Brain pericyte (primary cell): Measurements from ENCODE around the gene KNL1.
"Not testable (repeated sequence)": the region's sequence is repeated elsewhere in the genome, so short reads cannot be mapped to it uniquely, and the experiment has no call there.

ENCODE experiments used
- DNase-seq: peaks from one replicate; pipeline ENCODE4 v3.0.0-alpha.2; 2012; ENCODE audit warnings: low read depth, low spot score

The KNL1 gene

GRCh38 chr15:40593588-40594428, at the start of gene KNL1:
KNL1 (plus strand) TSS chr15:40594249; CDS start chr15:40602932, 8,683 bp downstream.
- peak; percentile 98 for DNase-seq

DNA sequence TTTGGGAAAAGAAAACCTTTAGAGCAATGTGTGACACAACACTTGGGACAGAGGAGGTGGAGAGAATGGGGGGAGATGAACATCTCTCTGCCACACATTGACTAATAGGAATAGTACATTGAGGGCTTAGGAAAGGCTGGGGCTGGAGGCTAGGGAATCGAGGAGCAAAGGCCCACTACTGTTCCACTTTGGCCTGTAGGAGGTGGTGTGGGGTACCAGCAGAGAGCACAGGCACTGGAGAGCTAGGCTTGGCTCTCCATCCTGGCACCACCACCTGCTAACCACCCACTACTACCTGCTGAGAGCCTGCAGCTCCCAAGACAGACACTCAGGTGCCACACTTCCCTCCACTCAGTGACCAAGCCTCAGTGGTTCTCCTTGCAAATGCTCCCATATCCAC, 48.6 kb upstream of the KNL1 start:
- no peak for DNase-seq

DNA sequence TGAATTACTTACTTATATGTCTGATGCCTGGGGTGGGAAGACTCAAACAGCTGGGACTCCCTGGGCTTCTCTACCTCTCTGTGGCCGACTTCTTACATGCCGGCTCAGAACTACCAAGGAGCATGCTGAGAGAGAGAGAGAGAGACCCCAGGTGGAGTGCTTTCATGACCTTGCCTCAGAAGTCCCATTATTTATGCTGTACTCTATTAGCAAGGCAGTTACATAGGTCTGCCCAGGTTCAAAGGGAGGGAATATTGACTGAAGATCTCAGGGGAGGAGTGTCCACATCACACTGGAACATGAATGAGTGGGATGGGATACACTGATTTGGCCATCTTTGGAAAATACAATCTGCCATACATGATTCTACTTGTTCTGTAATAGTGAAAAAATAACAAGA, 45.4 kb upstream of the KNL1 start:
- no peak for DNase-seq

- no peak for DNase-seq
Observed at GRCh38 chr15:40549894-40550293, 44.2 kb upstream of the KNL1 start.

DNA sequence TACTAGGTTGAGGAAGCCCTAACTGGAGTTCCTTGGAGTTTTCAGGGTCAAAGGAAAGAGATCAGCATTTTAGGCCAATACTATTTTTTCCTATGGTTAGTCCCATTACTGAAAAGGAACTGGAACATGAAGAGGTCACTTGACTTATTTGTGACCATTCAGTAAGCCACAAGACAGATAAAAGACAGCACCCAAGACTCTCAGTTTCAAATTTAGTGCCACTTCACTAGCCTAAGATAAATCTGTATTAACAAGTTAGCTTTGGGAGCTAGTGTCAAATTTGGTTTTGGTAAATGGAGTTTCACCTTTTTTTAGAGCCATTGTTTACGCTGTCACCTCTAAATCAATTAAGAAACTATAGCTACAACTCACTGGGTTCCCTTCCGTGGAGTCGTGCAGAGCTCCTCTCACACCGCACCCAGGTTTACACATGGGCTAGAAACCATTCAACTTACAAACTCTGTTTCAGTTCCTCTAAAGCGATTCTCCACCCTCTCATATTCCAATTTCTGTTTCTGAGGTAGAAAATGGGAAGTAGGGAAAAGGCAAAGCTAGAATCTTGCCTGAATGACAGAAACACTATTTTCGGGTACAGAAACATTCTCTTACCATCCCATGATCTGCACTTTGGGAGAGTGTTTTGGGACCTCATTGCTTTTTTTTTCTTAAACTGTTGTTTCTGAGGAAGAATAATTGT, 43.6 kb upstream of the KNL1 start:
- no peak for DNase-seq

DNA sequence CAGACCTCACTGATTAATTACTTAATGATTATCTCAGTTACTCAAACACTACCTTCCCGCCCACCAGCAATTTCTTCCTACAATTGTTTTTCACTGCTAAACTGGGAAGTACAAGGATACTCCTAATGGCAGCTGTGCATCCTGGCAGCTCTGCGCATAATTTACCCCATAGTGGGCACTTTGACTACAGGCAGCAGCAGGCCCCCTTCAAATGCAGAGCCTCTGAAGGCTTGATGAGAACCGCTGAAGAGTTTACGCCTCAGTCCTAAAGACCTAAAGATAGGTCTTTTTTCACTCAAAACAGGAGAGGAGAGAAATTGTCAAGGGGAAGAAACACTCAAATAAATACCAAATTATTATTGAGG, 39.9 kb upstream of the KNL1 start:
- no peak for DNase-seq

GRCh38 chr15:40555876-40556275, 38.2 kb upstream of the KNL1 start:
- no peak for DNase-seq

- no peak for DNase-seq
Observed at GRCh38 chr15:40558952-40559742, 34.9 kb upstream of the KNL1 start.

DNA sequence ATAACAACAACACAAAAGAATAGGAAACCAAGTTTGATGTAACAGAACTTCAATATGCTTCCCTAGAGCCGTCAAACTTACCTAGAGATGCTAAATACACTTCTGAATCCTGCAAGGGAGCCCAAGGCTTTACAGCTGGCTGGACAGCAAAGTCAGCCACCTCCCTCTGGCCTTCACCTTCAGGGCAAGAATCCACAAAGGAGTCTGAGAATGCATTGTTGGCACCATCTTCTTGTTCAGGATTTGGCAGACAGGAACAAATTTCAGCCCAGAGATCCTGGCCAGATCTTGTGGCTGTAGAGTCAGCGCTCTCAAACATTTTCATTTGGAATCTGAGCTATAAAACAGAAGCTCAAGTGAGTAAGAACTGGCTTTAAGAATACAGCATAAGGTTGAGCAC, 31.4 kb upstream of the KNL1 start:
- DNase-seq: no peak

GRCh38 chr15:40563426-40563825, 30.6 kb upstream of the KNL1 start:
- no peak for DNase-seq

DNA sequence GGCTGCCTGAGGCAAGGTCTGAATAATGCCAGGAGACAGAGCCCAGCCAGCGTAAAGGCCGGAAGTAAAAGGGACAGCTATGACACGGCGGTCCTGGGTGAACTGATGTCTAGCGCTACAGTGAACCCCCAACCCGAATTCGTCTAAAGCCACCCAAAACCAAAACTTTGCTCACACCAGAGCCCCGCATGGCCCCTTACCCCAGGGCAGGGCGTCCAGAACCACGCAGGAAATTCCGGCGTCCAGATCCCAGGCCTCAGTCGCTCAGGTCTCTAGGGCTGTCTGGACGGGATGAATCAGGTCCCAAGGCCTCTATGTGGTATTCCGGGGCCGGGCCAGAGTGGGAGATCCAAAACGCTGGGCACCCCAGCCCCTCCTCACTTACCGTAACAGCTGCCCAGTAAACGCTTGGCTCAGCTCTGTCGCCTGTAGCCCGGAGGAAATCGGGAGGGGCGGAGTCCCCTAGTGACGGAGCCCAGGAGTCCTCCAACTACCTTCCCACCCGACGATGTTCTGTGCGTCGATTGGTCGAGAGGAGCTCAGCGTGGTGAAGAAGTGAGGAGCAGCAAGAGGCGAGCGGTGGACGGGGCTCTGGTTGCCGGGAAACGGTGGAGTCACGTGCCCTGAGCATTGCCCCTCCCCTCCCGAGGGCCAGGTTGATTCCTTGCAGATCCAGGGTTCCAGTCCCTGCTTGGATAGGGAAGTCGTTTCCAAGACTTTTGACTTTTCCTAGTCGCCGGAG, 29.3 kb upstream of the KNL1 start, which contains the start of gene CCDC32:
Gene CCDC32, minus strand, starts transcription at position 452 of the 742 bp plus-strand sequence. CDS start 2,027 bp downstream, outside the sequence.
- peak; percentile 93 for DNase-seq

GRCh38 chr15:40565333-40566238, 28.5 kb upstream of the KNL1 start:
- no peak for DNase-seq

- no peak for DNase-seq
Observed at GRCh38 chr15:40567111-40567510, 26.9 kb upstream of the KNL1 start.

- peak; percentile 42 for DNase-seq
Observed at GRCh38 chr15:40569129-40569953, 24.7 kb upstream of the KNL1 start, which contains the start of gene RPUSD2. RPUSD2 (plus strand) TSS chr15:40569299; CDS start chr15:40569338, 39 bp downstream.

DNA sequence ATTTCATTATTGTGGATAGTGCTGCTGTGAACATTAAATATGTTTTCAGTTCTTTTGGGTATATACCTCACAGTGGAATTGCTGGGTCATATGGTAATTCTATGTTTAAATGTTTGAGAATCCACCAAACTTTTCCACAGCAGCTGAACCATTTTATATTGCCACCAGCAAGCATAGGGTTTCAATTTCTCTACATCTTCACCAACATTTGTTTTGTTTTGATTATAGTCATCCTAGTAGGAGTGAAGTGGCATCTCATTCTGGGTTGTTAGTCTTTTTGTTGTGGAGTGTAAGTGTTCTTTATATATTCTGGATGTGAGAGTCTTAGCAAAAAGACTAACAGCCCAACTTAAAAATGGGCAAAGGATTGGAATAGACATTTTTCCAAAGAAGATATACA, 18.9 kb upstream of the KNL1 start:
- no peak for DNase-seq

- not testable (repeated sequence) for DNase-seq
Observed at GRCh38 chr15:40576914-40577313, 17.1 kb upstream of the KNL1 start.

DNA sequence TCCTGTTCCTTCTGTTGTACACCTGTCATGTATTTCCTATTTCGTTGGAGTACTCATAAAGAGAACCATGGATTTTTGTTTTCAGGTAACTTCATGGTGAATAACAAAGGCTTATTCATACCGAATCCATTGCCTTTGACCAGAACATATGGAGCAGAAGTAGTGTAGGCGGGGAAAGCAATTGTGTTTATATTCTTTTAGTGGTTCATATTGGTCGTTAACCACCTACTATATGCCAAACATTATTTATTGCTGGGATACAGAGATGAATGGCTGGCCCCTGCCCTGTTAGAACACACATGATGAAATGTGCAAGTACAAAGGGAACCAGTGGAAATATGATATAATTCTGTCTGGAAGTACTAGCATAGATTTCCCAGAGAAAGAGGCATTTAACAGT, 15.2 kb upstream of the KNL1 start:
- no peak for DNase-seq

GRCh38 chr15:40581796-40582195, 12.3 kb upstream of the KNL1 start:
- DNase-seq: not testable (repeated sequence)

DNA sequence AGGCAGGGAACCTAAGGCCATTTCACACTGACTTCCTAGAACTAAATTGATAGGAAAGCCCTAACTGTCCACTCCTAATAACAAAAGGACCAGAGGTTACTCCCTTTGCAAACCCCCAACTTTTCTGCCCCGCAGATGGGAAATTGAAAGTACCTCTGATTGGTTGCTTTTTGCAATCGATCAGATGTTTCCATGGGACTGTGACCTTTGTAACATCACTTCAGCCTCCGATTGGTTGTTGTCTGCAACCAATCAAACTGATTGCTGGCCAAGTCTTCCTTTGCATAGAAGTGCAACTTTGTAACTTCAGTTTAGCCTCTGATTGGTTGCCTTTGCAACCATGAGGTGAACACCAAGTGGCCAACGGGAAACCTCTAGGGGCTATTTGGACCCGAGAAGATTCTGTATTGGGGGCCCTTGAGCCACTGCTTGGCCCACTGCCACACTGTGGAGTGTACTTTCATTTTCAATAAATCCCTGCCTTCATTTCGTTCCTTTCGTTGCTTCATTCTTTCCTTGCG, 11.3 kb upstream of the KNL1 start:
- no peak for DNase-seq
